Karpas-422 (cell line): Measurements from ENCODE around the gene AREG. TPM values are rescaled to one million over a fixed set of nuclear protein-coding genes. Genes with fewer than 3 reads are reported as not detected.

ENCODE experiments used
- DNase-seq: peaks from one replicate; pipeline ENCODE4 v3.0.0-alpha.2; 2015
- H2AFZ ChIP-seq: fragments of 200-600 bp; sonication (generic); 2 replicates; pipeline ENCODE4 v1.6.1; 2014; ENCODE audit warnings: antibody characterized with exemption, low read length, mixed read lengths
- H3K27ac ChIP-seq: fragments of 200-600 bp; sonication (generic); 2 replicates; pipeline ENCODE4 v1.5.1; 2014; ENCODE audit warnings: mild to moderate bottlenecking, low read length, moderate library complexity
- H3K27me3 ChIP-seq: fragments of 200-600 bp; sonication (generic); 2 replicates; pipeline ENCODE4 v1.6.1; 2014; ENCODE audit warnings: low read length, mixed read lengths
- H3K36me3 ChIP-seq: fragments of 200-600 bp; sonication (generic); 2 replicates; pipeline ENCODE4 v1.6.1; 2014; ENCODE audit warnings: low read length, mixed read lengths; ENCODE audit not compliant: insufficient read depth
- H3K4me1 ChIP-seq: fragments of 200-600 bp; sonication (generic); 2 replicates; pipeline ENCODE4 v1.6.1; 2014; ENCODE audit warnings: mild to moderate bottlenecking, low read length, mixed read lengths
- H3K4me2 ChIP-seq: fragments of 200-600 bp; sonication (generic); 2 replicates; pipeline ENCODE4 v1.6.1; 2014; ENCODE audit warnings: low read length, low read depth, mild to moderate bottlenecking; ENCODE audit not compliant: poor library complexity, severe bottlenecking
- H3K4me3 ChIP-seq: fragments of 200-600 bp; sonication (generic); 2 replicates; pipeline ENCODE4 v1.5.1; 2014; ENCODE audit warnings: mild to moderate bottlenecking, antibody characterized with exemption, low read length, mixed read lengths
- H3K79me2 ChIP-seq: fragments of 200-600 bp; sonication (generic); 2 replicates; pipeline ENCODE4 v1.6.1; 2014; ENCODE audit warnings: mild to moderate bottlenecking, low read length, mixed read lengths
- H3K9ac ChIP-seq: fragments of 200-600 bp; sonication (generic); 2 replicates; pipeline ENCODE4 v1.6.0; 2014; ENCODE audit warnings: low read length
- H3K9me2 ChIP-seq: fragments of 200-600 bp; sonication (generic), shearing (Covaris generic); replicated peaks from 2 replicates; pipeline ENCODE4 v1.6.0; 2014; ENCODE audit warnings: mild to moderate bottlenecking, low read length, moderate library complexity; ENCODE audit not compliant: insufficient read depth
- H3K9me3 ChIP-seq: fragments of 300-700, 200-600 bp; sonication (generic); 2 replicates; pipeline ENCODE4 v1.6.1; 2014; ENCODE audit warnings: low read length, mixed read lengths
- H4K20me1 ChIP-seq: fragments of 200-600 bp; sonication (generic); 2 replicates; pipeline ENCODE4 v1.6.1; 2014; ENCODE audit warnings: mild to moderate bottlenecking, antibody characterized with exemption, low read length, low read depth; ENCODE audit not compliant: insufficient read depth
- total RNA-seq: library from RNA; depleted of rRNA; stranded (reverse); fragments of >200 nt; shearing (Covaris generic); gene quantifications from 2 replicates; pipeline ENCODE4 v1.2.3, GENCODE V29; 2014; ENCODE audit warnings: low replicate concordance

AREG gene
- total RNA-seq, 1 experiment from 2014 or later, result not detected

DNA sequence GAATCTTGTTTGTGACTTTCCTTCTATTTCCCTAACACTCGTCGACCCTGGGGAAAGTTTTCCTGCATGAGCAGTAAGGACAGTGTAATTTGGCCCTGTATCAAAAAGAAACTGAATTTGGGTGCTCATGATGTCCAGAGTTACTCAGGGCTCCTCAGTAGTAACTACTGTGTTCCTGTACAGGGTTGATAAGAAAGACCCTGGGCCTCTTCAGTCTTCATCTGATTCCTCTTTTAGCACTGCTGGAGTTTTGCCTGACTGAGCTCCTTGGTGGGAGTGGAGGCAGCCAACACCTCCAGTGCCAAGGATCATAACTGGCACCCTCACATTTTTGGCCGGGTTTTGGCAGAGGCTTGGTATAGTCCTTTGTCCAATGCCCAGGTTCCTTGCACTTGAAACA lies 7.1 kb upstream of the AREG start:
- Histone ChIP-seq H3K4me3 (no peak overlapping the region), H3K4me1 (no peaks in the 10 kb centered on the region), H3K36me3 (no peaks in the 10 kb centered on the region), H3K79me2 (no peaks in the 10 kb centered on the region), H3K27me3 (no peaks in the 10 kb centered on the region), H3K9me2 (no peaks in the 10 kb centered on the region), H3K27ac (no peak overlapping the region), H3K9ac (no peak overlapping the region), H3K9me3 (no peaks in the 10 kb centered on the region), H3K4me2 (no peak overlapping the region), H2AFZ (no peak overlapping the region), H4K20me1 (no peaks in the 10 kb centered on the region)
- no peak for DNase-seq

DNA sequence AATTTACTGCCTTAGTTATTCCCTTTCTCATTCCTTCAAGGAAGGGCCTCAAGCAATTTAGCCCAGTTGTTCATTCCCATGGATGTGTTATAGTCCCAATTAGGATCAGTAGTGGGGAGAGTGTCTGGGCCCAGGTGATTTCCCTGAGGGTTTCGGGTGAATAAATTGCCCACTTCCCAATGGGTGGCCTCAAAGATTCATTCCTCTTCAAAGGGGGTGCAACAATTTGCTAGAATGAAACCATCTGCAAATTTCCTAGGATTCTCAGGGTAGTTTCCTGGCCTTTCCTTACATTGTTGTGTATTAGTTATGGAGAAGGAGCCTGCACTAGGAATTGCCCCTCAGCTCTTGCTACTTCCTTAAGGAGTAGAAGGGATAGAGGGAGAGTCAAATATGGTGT lies 6.3 kb upstream of the AREG start:
- Histone ChIP-seq H3K4me2 (no peak overlapping the region), H3K27ac (no peak overlapping the region), H2AFZ (no peak overlapping the region), H3K4me3 (no peak overlapping the region), H3K79me2 (no peaks in the 10 kb centered on the region), H3K9me2 (no peaks in the 10 kb centered on the region), H3K9me3 (no peaks in the 10 kb centered on the region), H3K27me3 (no peaks in the 10 kb centered on the region), H3K36me3 (no peaks in the 10 kb centered on the region), H3K9ac (no peak overlapping the region), H3K4me1 (no peaks in the 10 kb centered on the region), H4K20me1 (no peaks in the 10 kb centered on the region)
- DNase-seq, result no peak

DNA sequence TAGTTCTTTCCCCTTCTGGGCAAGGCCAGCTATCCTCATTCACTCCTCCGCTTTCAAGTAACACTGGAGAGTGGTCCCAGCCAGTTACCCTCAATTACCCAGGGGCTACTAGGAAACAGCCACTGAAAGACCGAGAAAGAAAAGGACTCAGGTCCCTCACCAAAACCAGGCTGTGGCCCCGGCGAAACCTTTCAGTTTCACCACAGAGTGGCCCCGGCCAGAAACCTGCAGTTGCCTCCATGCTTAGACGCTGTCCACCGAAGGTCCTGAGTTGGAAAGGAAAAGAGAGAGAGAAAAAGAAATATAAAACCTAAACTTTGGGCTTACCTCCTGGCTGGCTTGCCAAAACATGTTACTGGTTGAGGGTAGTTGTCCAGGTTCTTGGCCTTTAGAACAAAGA lies 5.0 kb upstream of the AREG start:
- no peak for DNase-seq
- Histone ChIP-seq H3K4me2 (no peak overlapping the region), H3K9me2 (no peaks in the 10 kb centered on the region), H3K9ac (no peak overlapping the region), H4K20me1 (no peaks in the 10 kb centered on the region), H3K9me3 (no peaks in the 10 kb centered on the region), H3K79me2 (no peaks in the 10 kb centered on the region), H3K27ac (no peak overlapping the region), H3K4me1 (peaks cover 8% of the 10 kb centered on the region), H3K36me3 (no peaks in the 10 kb centered on the region), H2AFZ (no peak overlapping the region), H3K27me3 (no peaks in the 10 kb centered on the region), H3K4me3 (no peak overlapping the region)

DNA sequence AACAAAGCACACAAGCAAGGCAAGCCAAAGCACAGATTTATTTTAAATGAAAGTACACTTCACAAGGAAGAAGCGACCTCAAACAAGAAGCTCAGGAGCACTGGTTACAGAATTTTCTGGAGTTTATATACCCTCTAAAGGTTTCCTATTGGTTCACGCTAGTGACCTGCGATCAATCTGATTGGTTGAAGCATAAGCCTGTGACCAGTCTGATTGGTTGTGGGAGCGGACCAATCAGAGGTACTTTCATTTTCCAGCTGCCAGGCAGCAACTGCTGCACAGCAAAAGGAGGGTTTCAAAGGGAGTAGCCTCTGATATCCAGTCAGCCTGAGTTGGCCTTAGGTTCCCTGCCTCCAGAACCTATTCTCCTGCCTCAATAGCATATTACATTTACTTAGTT lies 4.6 kb upstream of the AREG start:
- Histone ChIP-seq H3K27ac (no peak overlapping the region), H4K20me1 (no peaks in the 10 kb centered on the region)

DNA sequence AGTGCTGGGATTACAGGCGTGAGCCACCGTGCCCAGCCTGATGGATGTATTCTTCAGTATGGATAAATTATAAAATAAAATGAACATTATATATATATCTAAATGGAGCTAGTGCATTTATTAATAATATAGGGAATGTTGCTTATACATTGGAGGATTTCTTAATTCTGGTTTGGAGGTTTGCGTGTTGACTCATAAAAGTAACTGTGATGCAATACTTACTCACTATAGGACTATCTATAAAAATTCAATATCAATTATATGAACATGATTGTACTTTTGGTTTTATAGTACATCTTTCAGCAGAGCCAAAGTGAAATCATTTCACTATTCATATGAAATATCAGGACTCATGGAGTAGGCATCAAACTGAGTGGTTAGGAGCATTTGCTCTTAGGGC lies 3.2 kb upstream of the AREG start:
- Histone ChIP-seq H2AFZ (no peak overlapping the region), H3K36me3 (no peaks in the 10 kb centered on the region), H3K9me3 (no peaks in the 10 kb centered on the region), H3K4me2 (no peak overlapping the region), H3K27ac (no peak overlapping the region), H3K9ac (no peak overlapping the region), H3K79me2 (no peaks in the 10 kb centered on the region), H4K20me1 (no peaks in the 10 kb centered on the region), H3K4me1 (peaks cover 15% of the 10 kb centered on the region), H3K9me2 (no peaks in the 10 kb centered on the region), H3K4me3 (no peak overlapping the region), H3K27me3 (no peaks in the 10 kb centered on the region)
- no peak for DNase-seq

More for the DNA sequence above, 4.6 kb upstream of the AREG start:
- Histone ChIP-seq H3K4me2 (no peak overlapping the region), H3K9me2 (no peaks in the 10 kb centered on the region), H3K79me2 (no peaks in the 10 kb centered on the region), H3K4me3 (no peak overlapping the region), H3K4me1 (peaks cover 12% of the 10 kb centered on the region), H3K9ac (no peak overlapping the region), H3K9me3 (no peaks in the 10 kb centered on the region), H3K36me3 (no peaks in the 10 kb centered on the region), H3K27me3 (no peaks in the 10 kb centered on the region), H2AFZ (no peak overlapping the region)
- DNase-seq, result peak; percentile 50

DNA sequence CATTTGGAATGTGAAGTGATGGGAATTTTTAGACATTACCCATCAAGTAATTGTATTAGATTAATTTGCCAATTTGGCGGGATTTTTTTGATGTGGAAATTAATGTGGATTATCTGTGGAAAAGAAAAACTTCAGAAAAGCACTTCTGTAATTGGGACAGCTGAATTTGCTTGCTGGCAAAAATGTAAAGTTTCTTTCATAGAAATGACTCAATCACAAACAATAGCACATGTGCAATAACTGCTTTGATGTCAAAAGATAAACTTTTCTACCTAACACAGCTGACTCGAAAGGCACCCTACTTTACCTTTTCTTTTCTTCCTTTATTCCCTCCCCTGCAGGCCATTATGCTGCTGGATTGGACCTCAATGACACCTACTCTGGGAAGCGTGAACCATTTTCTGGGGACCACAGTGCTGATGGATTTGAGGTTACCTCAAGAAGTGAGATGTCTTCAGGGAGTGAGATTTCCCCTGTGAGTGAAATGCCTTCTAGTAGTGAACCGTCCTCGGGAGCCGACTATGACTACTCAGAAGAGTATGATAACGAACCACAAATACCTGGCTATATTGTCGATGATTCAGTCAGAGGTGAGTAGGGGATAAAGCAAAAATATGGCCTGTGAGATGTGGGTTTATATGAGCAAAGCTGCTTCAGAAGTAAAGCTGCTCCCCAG lies 1.4 kb downstream of the AREG start:
- H3K9me2 ChIP-seq, result no peaks in the 10 kb centered on the region
- H4K20me1 ChIP-seq, result no peaks in the 10 kb centered on the region
- no peak for DNase-seq
- no peaks in the 10 kb centered on the region for H3K79me2 ChIP-seq
- H3K4me1 ChIP-seq, result peaks cover 15% of the 10 kb centered on the region
- no peak overlapping the region for H3K4me3 ChIP-seq
- H3K36me3 ChIP-seq, result no peaks in the 10 kb centered on the region
- H3K9me3 ChIP-seq, result no peaks in the 10 kb centered on the region
- no peak overlapping the region for H3K27ac ChIP-seq
- H3K27me3 ChIP-seq, result no peaks in the 10 kb centered on the region
- H2AFZ ChIP-seq, result no peak overlapping the region
- H3K4me2 ChIP-seq, result no peak overlapping the region
- H3K9ac ChIP-seq, result no peak overlapping the region

DNA sequence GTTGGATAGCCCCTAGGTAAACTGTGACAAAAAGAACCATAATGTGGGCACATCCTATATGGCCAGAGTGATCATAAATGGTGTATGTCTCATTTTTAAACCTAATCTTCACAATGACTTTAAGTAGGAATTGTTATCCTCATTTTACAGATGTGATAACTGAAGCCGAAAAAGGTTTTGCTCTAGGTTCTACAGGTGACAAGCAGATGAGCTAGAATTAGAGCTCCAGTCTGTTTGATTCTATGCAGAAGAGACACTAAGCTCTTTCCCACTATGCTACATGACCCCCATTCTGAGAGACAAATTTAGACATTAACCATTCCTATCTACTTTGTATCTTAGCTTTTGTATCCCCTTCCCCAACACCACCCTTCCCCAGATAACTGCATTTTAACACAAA lies 2.0 kb downstream of the AREG start:
- Histone ChIP-seq H3K27ac (no peak overlapping the region), H3K9ac (no peak overlapping the region), H3K4me3 (no peak overlapping the region), H2AFZ (no peak overlapping the region), H3K36me3 (no peaks in the 10 kb centered on the region), H3K9me2 (no peaks in the 10 kb centered on the region), H3K4me2 (no peak overlapping the region), H4K20me1 (no peaks in the 10 kb centered on the region), H3K9me3 (no peaks in the 10 kb centered on the region), H3K4me1 (peaks cover 15% of the 10 kb centered on the region), H3K79me2 (no peaks in the 10 kb centered on the region), H3K27me3 (no peaks in the 10 kb centered on the region)
- DNase-seq, result no peak

DNA sequence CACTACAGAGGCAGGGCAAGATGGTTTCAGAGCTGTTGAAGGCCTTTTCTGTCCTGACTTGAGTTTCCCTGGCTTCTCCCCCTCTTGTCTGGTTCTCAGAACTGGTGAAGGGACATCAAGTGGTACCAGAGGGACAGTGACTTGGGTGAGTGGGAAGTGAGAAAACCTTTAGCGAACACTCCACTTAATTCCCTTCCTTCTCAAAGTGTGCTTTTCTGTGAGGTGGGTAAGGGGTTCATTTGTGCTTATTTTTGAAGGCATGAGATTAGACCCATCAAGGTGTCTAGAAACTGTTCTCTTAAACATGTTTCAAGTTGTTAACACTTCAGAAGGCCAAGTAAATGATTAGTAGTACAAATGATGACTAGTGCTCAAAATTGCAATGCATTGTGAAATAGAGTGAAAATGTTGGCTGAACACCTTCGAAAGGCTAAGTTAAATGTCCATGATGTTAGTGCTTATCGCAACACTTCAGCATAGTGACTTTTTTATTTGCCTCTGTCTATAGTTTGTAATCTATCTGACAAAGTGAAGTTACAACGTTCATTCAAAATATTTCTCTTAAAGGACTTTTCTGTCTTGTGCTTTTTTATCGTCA lies 2.8 kb downstream of the AREG start:
- Histone ChIP-seq H3K9me2 (no peaks in the 10 kb centered on the region), H4K20me1 (no peaks in the 10 kb centered on the region), H3K27me3 (no peaks in the 10 kb centered on the region), H3K4me2 (no peak overlapping the region), H3K27ac (no peak overlapping the region), H3K4me3 (no peak overlapping the region), H3K9me3 (no peaks in the 10 kb centered on the region), H3K79me2 (no peaks in the 10 kb centered on the region), H3K9ac (no peak overlapping the region), H3K4me1 (peaks cover 15% of the 10 kb centered on the region), H3K36me3 (no peaks in the 10 kb centered on the region), H2AFZ (no peak overlapping the region)
- DNase-seq, result no peak
